HCEC 1CT (cell line): Measurements from ENCODE around the gene NDUFS6.
"Not testable (repeated sequence)": the region's sequence is repeated elsewhere in the genome, so short reads cannot be mapped to it uniquely, and the experiment has no call there.

Experiments
- DNase-seq: peaks from one replicate; pipeline ENCODE4 v3.0.0-alpha.2; 2017

The NDUFS6 gene

GRCh38 chr5:1835431-1835830 is 34.2 kb downstream of the NDUFS6 start:
- DNase-seq: no peak

GRCh38 chr5:1836176-1836890 is 35.1 kb downstream of the NDUFS6 start:
- DNase-seq: no peak

- no peak for DNase-seq
Observed at GRCh38 chr5:1836891-1837880, 36.0 kb downstream of the NDUFS6 start.

GRCh38 chr5:1838013-1838412 is 36.8 kb downstream of the NDUFS6 start:
- no peak for DNase-seq

- no peak for DNase-seq
Observed at GRCh38 chr5:1840071-1840547, 38.9 kb downstream of the NDUFS6 start.

- no peak for DNase-seq
Observed at GRCh38 chr5:1840741-1841521, 39.7 kb downstream of the NDUFS6 start.

- no peak for DNase-seq
Observed at GRCh38 chr5:1842004-1842819, 41.0 kb downstream of the NDUFS6 start.

- DNase-seq: not testable (repeated sequence)
Observed at GRCh38 chr5:1843761-1844160, 42.6 kb downstream of the NDUFS6 start.

GRCh38 chr5:1844708-1845436 is 43.7 kb downstream of the NDUFS6 start:
- no peak for DNase-seq

- DNase-seq: no peak
Observed at GRCh38 chr5:1845696-1846095, 44.5 kb downstream of the NDUFS6 start.

GRCh38 chr5:1846583-1846982 is 45.4 kb downstream of the NDUFS6 start:
- DNase-seq: no peak

- DNase-seq: no peak
Observed at GRCh38 chr5:1847056-1847455, 45.8 kb downstream of the NDUFS6 start.

GRCh38 chr5:1847611-1848010 is 46.4 kb downstream of the NDUFS6 start:
- no peak for DNase-seq

- DNase-seq: no peak
Observed at GRCh38 chr5:1850324-1851154, 49.3 kb downstream of the NDUFS6 start.

- no peak for DNase-seq
Observed at GRCh38 chr5:1851290-1851934, 50.2 kb downstream of the NDUFS6 start.

GRCh38 chr5:1852324-1852947 is 51.2 kb downstream of the NDUFS6 start:
- no peak for DNase-seq

- no peak for DNase-seq
Observed at GRCh38 chr5:1853531-1853930, 52.3 kb downstream of the NDUFS6 start.

GRCh38 chr5:1855075-1855474 is 53.9 kb downstream of the NDUFS6 start:
- no peak for DNase-seq

GRCh38 chr5:1855596-1855995 is 54.4 kb downstream of the NDUFS6 start:
- DNase-seq: no peak
